HG02852 (cell line): ENCODE results near the gene ZNF883.
"Not testable (repeated sequence)": the region's sequence is repeated elsewhere in the genome, so short reads cannot be mapped to it uniquely, and the experiment has no call there.

Experiments used
- ATAC-seq: cut with Tn5 transposase; IDR thresholded peaks from one replicate; pipeline ENCODE4 v1.9.1; 2021; ENCODE audit warnings: mild to moderate bottlenecking, moderate library complexity; ENCODE audit not compliant: unreplicated experiment

The ZNF883 gene

GRCh38 chr9:113011911-113012381, at the start of gene ZNF883:
ZNF883 (minus strand) TSS chr9:113012192.
- no peak for ATAC-seq

DNA sequence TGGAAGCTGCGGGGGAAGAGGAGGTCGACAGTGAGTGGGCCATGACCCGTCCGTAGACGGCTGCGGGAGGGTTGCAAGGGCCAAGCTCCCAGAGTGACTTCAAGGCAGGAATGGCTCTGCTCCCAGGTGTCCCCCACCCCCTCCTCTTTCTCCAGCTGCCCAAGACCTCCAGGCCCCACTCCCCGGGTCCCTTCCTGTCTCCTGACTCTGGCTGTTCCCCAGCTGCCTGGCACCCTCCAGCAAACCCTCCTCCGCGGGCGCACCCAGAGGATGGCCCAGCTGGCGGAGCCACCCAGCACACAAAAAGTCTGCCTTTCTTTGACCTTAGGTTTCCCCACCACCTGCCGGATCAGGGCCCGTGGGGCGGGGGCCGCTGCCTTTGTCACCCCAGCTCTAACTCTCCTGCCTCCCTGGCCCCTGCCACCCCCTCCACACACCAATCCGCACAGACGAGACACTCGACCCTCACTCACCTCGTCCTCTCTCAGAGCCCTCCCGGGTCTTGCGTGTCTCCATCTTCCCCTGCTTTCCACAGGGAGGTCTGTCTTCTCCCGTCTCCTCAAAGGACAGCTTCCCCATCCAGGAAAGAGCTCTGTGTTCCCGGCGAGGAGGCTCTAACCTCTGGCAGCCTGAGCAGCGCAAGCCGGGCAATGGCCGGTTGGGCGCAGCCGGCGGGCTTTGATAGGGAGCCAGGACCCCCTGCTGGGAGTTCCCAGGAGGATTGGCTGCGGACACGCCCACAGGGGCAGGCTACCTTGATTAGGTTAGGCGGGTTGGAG, 49.3 kb upstream of the ZNF883 start:
- ATAC-seq = not testable (repeated sequence)

DNA sequence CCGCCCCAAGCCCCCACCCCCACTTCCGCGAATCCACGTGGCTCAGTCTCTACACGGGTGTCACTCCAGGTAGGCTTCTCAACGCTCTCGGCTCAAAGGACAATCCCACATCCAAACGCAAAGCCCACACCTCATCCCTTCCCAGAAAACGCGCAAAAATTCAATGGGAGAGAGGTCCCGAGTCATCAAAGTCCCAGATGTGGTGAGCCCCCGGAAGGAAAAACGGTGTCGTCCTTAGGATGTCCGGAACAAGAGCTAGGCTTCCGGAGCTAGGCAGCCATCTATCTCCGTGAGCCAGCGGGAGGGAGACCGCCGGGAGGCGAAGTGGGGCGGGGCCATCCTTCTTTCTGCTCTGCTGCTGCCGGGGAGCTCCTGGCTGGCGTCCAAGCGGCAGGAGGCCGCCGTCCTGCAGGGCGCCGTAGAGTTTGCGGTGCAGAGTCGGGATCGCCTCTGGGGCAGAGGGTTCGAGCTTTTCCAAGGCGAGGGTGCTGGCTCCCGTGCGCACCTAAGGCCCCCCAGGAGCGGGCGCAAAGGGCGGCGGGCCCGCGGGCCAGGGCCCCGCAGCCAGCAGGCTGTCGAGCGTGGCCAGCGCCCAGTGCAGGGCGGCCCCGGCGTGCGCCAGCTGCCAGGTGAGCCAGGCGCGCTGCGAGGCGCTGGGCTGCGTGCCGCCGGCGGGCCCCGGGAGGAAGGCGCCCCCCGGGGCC, 47.7 kb upstream of the ZNF883 start:
- not testable (repeated sequence) for ATAC-seq

GRCh38 chr9:113057193-113057592, 45.2 kb upstream of the ZNF883 start:
- ATAC-seq = no peak

DNA sequence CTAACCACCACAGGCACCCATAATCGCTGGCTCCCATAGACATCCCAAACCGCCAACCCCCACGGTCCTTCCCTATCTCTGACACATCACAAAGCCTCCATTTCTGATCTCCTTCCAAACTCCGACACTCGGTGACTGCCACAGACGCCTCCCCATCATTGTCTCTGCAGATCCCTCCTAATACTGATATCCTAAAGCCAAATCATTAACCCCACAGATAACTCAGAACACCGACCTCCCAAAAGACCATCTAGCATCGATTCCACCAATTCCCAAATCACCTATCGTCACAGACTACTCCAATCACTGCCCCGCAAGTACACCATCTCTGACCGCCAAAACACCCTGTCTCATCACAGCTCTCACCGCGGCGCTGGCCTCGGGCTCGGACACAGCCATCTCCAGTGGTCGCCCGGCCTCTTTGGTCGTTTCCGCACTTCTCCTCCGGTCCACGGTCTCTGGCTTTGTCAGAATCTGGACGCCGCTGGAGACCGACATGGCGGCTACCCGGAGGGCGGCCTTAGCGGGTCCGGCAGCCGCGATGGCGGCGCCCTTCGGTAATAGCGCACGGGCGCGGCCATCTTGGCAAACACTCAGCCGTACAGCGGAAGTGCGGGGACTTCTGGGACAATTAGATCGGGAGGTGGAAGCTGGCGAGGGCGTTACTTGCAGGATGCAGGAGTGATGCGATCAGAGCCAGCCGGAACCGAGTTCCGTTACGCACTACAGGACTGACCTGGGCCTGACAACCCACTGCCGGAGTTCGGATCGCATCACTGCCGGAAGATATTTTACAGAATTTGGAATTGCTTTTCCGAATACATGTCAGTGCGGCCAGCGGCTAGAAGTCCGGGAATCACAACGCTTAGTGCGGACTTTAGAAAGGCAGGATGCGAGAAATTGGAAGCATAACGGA, 44.5 kb upstream of the ZNF883 start, which contains the start of gene ZFP37:
Gene ZFP37 (minus strand): TSS at position 534 of the 916 bp plus-strand sequence. CDS start 36 bp downstream, at position 498.
- peak; percentile 98 for ATAC-seq

- no peak for ATAC-seq
Observed at GRCh38 chr9:113042884-113043657, 31.1 kb upstream of the ZNF883 start.

GRCh38 chr9:113026200-113026599, 14.2 kb upstream of the ZNF883 start:
- no peak for ATAC-seq

GRCh38 chr9:113018247-113018646, 6.3 kb upstream of the ZNF883 start:
- no peak for ATAC-seq

DNA sequence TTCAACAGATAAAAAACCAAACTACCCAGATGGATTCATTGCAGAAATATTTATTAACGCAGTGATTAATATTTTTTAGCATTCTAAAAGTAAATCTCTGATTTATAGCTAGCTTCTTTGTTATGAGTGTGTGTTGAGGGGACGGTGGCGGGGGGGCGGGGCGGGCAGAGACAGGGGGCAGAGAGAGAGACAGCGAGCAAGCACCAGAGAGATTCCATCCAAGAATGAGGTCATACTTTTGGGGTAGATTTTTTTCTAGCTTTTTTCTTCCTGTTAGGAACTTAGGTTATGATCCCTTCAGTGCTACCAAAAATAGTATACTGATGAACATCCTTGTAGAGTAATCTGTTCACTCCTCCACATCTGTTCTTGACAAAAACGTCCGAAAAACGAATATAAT, 500 bp upstream of the ZNF883 start:
- ATAC-seq = no peak

DNA sequence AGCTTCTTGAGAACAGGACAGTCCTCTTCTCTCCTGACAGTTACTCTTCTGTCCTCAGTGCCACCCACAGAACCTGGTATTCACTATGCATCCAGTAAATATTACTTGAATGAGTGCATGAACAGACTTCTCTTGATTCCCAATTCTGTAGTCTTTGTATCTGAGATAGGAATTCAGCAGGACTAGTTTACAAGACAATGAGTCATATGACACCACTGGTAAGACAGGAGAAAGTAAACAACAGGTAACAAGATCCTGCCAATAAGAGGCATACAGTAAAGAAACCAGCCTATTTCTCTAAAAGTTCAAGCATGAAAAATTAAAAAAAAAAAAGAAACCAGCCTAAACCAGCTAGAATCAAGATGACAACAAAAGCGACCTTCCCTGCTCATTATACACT, 6.2 kb downstream of the ZNF883 start:
- ATAC-seq = no peak

GRCh38 chr9:112997236-112997941, 14.6 kb downstream of the ZNF883 start:
- ATAC-seq = no peak

DNA sequence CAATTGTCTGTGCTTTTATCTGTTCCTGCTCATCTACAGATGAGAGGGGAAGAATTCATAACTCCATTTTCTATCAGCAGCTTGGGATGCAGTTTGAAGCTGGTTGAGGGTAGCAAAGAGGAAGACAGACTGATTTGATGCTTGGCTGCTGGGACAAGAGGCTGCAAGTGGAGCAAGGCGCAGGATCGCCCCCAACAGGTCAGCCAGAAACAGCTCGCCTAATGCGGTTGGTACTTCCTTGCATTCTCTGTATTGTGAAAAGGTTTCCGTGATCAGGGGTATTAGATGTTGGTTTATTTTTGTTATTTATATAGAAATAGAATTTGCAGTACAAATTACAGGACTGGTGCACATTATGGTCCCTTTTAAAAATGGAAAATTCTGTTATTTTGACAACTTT, 40.6 kb downstream of the ZNF883 start:
- ATAC-seq = no peak

DNA sequence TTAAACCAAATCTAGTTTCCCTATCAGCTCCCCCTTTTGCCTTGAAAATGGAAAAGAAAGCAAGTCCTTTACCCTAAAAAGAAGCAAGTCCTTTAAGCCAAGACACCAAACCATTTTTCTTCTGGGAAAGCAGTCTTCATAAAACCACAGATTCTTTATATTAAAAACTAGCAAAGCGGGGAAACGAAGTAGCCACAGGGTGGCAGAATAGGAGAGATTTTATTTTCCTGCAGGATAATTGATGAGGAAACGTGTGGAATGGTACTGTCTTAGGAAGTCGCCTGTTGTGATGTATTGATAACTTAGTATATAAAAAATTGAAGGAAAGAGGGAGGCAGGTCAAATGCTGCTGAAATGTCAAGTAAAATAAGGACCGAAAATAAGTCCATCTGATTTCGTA, 41.1 kb downstream of the ZNF883 start:
- no peak for ATAC-seq

- ATAC-seq = no peak
Observed at GRCh38 chr9:112969730-112970129, 42.3 kb downstream of the ZNF883 start.

GRCh38 chr9:112955550-112955949, 56.4 kb downstream of the ZNF883 start:
- no peak for ATAC-seq

DNA sequence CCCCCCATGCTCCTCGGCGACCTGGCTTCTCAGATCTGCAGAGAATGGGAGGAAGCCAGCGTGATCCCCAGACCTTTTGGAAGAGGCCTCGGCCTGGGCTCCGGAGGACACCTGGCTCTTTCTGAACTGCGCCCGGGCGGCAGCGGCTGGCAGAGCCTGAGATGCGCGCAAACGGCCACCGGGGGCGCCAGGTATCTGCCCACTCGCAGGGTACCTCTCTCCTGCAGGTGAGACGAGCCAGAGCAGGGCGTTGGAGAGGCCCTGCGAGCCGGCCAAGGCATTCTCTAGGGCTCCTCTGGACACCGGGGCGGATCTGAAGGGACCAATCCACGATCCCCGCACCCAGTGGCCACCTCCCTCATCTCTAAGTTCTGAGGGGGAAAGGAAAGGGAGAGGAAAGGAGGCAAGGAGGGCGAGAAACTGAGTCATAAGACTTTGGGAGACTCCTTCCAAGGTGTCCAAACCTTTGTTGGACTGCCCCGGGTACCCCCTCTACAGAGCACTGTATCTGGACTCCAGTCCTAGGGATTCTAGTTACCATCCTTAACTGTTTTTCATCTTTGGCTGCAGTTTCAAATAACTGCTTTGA, 66.3 kb downstream of the ZNF883 start:
- ATAC-seq = no peak

DNA sequence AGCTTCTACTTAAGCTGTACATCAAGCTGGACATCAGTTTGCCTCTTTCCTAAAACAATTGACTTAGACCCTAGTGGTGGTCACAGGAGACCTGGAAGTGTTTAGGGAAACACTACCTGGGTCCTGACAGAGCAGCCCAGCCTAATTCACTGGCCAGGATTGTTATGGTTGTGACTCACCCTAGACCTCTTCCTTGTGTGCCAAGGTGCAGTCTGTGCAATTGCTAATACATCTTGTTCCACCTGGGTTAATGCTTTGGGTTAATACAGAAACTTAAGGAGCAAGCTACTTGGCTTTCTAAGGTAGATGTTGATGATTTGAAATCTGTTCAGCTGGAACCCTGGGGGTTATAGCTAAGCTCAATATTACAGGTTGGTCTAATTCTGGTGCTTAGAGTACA, 72.6 kb downstream of the ZNF883 start:
- ATAC-seq = no peak

DNA sequence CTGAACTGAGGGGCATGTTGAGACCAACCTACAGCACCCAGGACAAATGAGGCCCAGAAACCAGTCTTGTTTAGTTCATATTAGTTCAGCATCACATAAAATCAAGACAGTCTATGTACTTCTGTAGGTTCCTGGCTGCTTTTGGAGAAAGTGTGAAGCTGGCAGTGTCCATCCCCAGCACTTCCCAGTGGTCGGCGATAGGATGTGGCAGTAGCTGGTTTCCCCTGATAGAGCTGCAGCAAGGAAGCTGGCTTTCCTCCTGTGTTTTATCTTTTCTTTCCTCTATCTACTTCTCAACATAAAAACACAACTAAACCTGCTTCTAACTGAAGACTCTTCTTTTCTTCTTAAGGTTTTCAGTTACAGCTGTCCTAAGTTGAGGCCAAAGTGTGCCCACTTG, 78.3 kb downstream of the ZNF883 start:
- no peak for ATAC-seq

GRCh38 chr9:112925058-112925641, 86.8 kb downstream of the ZNF883 start:
- ATAC-seq = no peak
